HG03571 (cell line): ENCODE measurements around the gene LRP3.
"Not testable (repeated sequence)": the region's sequence is repeated elsewhere in the genome, so short reads cannot be mapped to it uniquely, and the experiment has no call there.

Experiments
- ATAC-seq: cut with Tn5 transposase; IDR thresholded peaks from one replicate; pipeline ENCODE4 v1.9.1; 2021; ENCODE audit not compliant: unreplicated experiment

Gene LRP3

DNA sequence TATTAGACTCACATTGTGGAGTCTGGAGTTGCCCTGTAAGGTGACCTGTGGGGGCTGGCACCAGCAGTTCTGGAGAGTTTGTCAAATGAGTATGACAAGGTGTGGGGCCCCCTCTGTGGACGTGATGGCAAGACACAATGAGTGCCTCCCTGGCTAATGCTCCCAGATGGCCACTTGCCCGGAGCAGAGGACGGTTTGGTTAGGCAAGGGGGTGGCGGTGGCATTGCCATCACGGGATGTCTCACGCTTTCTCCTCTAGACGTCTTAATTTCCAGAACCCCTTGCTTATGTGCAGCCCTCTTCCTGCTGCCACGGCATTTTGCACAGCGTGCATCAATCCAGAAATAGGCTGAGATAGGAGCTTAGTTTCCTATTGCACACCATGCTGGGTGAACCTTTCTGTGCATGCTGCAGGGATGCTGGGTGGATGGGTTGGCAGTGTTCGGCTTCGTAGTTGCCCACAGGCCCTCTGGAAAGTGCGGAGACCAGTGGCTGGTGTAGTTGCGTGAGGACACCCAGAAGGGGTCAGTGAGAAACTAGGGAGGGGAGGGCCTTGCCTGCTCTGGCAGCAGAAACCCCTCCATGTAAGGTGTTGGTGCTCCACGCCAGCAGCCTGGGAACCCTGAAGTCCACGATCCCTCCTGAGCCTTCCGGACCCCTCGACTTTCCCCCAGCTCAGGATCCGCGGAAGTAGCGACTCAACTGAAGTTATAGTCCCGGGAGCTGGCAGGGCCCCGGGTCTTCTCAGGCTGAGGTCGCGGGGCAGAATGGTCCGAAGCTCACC lies 18.1 kb upstream of the LRP3 start:
- ATAC-seq, result no peak

DNA sequence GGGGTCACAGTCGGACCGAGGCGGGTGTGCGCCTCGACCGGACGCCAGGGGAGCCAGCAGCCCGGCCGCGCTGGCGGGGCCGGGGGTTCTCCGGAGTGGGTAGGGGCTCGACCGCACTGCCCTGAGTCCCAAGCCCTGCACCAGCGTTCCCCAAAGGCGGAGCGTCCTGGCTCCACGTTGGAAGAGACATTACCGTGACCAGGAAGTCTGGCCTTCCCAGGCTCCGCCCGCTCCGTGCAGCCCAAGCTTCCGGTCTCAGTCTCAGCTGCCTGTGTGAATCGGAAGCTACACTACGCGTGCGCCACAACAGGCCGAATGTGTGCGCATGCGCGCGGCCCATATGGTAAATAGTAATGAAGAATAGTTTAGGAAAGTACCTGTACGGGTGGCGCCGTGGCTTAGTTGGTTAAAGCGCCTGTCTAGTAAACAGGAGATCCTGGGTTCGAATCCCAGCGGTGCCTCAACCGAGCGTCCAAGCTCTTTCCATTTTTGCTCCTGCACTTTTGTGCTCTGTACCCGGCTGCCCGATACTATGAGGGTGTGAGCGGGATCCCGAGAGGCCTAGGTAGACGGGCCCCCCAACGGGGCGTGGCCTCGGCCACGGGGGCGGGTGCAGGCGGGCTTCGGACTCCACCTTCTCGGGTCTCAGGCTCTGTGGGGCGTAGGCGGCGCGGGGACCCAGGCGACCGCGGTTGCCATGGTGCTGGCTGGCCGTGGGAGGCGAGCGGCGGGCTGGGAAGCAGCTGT lies 17.3 kb upstream of the LRP3 start:
- ATAC-seq, result peak; percentile 78

DNA sequence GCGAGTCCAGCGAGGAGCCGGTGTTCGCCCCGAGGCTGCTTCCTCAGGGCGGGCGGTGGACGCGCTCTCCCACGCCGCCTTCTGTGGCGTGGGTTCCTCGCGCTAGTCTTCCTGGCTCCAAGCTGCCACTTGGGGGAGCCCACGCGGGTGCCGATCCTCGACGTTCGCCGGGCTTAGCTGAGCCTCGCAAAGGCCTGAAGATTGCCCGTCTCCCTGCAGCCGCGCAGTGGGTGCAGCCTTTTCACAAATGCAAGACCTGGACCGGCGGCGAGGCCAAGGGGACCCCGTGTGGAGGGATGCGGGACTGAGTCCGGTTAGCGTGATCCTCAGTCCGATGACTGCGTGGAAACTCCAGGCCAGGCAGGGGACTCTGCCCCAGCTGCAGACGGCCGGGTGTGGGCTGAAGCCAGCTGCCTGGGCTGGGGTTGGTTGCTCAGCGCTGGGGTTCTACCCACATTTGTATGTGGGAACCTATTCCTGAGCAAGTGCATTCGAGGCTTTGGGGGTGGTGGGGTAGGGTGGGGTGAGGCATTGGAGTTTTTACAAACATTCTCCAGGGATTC lies 16.6 kb upstream of the LRP3 start:
- no peak for ATAC-seq

DNA sequence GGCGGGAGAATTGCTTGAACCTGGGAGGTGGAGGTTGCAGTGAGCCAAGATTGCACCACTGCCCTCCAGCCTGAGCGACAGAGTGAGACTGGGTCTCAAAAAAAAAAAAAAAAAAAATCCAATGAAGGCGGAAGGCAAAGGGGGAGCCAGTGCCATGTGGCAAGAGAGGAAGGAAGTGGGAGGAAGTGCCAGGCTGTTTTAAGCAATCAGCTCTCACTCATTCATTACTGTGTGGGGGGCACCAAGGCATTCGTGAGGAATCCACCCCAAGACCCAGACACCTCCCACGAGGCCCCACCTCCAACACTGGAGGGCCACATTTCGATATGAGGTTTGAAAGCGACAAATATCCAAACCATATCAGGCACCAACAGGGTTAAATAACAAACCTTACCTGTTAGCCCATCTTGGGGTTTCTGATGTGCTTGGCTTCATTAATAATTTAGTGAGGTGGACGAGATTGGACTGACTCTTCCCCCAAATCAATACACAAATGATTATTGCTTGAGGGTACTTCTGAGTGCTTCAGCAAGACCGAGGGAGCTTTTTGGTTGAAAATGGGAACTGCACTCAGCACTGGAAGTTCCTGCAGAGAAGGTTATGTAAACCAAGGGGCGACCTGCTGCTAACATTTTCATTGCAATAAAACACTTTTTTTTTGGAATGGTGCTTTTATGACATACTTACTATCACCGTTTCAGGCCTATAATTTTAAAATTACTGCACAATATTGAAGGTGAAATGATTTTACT lies 7.5 kb upstream of the LRP3 start:
- ATAC-seq, result no peak

DNA sequence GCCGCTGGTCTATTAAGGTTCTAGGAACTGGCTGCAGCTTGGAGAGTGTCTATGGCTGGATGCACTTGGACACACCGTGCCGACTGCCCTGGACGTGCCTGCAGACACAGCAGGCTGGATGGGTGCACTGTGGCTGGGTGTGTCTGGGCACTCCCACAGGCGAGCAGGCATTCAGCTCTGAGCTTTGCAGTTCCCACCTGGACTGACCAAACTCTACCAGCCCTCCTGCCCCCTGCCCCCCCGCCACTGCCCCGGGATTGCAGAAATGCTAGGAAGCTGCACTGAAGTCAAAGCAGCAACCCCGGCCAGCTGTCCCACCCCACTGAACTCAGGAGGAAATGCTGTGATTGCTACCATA lies 7.0 kb upstream of the LRP3 start:
- ATAC-seq, result no peak

DNA sequence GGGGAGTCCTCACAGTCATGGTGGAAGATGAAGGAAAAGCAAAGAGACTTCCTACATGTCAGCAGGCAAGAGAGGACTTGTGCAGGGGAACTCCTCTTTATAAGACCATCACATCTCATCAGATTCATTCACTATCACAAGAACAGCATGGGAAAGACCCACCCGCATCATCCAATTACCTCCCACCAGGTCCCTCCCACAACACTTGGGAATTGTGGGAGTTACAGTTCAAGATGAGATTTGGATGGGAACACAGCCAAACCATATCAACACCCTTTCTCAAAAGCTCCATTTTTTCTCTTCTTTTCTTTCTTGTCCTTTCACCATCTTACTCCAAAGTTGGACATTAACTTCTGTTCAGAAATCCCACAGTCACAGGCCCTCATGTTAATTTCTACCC lies 4.7 kb upstream of the LRP3 start:
- ATAC-seq, result no peak

DNA sequence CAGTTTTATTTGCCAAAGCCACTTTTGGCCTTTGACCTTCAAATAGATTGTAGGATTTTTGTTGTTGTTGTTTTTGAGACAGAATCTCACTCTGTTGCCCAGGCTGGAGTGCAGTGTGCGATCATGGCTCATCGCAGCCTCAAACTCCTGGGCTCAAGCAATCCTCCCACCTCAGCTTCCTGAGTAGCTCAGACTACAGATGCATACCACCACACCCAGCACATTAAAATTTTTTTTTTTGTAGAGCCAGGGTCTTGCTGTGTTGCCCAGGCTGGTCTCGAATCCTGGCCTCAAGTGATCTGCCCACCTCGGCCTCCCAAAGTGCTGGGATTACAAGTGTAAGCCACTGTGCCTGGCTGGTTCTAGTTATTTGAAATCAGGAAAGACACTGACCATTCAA lies 3.0 kb upstream of the LRP3 start:
- not testable (repeated sequence) for ATAC-seq

DNA sequence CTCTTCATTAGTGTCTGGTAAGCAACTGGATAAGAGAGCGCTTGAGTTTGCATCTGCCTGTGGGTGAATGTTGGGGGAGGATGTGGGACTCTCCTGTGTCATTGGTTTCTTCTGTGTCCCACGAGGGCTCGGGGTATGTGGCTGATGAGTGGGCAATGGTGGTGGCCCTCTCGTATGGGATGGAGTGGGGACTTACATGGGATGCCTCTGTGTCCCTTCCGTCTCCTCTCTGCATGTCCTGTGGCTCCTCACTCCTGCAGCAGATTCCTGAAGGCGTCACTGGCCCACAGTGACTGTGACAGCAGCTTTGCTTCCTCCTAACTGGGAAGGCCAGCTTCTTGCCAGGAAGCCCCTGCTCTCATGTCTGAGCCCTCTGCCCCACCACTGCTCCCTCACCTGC lies 2.6 kb upstream of the LRP3 start:
- no peak for ATAC-seq

DNA sequence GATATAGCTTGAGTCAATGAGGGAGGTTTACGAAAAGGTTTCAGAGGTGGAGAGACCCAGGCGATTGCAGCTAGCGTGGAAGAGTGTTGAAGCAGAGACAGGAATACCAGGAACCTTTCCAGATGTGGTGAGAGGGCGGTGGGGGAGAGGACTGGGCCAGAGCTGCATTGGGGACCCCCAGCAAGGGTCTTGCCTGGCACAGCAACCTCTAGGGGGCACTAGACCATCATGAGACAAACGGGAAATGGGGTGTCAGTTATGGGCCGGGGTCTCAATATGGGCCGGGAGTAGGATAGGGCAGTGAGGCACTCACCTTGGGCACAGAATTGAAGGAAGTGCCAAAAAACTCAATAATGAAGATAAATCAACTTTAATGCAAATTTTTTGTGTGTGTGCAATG lies 2.1 kb upstream of the LRP3 start:
- ATAC-seq, result no peak

DNA sequence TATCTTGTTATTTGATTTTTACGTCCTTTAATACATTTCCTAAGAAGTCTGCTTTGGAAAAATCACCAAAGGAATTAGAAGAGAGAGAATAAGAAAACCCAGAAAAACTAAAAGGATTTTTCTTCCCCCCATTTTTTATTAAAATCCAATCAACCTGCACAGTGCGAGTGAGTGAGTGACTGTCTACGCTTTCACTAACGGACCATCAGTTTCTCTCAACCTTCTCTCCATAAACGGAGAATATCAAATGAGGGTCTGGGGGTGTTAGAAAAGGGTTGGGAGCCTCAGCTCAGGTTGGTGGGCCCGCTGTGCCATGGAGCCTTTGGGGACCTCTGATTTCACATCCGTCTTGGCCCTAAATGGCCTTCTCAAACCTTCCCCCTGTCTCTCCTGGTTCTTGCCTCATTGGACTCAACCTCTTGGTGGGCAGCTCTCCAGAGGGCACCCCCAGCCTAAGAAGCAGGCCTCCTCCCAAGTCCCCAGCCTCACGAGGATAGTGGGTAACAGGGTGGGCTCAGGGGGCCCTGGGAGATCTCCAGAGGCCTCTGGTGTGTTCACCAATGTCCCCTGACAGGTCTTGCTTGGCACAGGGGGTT lies 763 bp upstream of the LRP3 start:
- no peak for ATAC-seq

DNA sequence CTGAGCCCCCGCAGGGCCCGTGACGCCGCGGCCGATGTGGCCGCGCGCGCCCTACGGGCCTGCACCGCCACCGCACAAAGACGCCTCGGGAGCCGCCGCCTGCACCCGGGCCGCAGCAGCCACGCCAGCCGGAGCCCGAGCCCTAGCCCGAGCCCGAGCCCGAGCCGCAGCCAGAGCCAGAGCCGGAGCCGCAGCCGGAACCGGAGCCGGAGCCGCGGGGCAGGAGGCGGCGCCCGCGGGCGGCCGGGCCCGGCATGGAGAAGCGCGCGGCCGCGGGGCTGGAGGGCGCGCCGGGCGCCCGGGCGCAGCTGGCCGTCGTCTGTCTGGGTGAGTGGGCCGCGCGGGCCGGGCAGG lies 379 bp downstream of the LRP3 start:
- ATAC-seq, result no peak

DNA sequence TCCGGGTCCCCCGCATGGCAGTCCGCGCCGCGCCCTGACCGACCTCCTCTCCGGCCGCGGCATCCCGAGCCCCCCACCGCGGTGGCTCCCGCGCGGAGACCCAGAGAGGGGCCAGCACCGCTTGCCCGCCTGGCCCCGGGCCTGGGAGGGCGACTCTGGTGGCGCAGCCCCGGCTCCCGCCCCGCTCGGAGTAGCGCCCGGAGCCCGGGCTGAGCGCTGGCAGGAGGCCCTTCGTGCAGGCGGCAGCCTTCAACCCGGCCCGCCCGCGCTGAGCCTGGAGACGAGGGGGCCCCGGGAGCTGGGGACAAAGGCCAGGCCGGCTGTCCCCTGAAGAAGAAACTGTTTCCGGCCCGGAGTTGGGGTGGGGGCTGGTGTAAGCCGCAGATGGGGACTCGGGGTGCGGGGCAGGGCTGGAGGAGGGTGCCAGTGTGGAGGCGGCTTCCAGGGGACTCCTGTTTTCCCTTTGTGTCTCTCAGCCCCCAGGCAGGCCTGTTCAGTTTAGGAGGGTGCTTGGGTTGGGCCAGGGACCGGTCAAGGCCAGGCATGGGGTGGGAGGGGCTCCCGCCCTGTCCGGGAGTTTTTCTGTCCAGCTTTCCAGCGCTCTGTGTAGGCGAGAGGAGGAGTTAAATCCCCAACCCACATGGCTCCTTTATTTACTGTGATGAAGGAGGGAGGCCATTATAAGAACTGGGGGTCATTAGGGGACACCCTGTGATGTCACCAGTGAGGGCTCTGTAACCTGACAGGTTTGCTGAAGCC lies 935 bp downstream of the LRP3 start:
- no peak for ATAC-seq

DNA sequence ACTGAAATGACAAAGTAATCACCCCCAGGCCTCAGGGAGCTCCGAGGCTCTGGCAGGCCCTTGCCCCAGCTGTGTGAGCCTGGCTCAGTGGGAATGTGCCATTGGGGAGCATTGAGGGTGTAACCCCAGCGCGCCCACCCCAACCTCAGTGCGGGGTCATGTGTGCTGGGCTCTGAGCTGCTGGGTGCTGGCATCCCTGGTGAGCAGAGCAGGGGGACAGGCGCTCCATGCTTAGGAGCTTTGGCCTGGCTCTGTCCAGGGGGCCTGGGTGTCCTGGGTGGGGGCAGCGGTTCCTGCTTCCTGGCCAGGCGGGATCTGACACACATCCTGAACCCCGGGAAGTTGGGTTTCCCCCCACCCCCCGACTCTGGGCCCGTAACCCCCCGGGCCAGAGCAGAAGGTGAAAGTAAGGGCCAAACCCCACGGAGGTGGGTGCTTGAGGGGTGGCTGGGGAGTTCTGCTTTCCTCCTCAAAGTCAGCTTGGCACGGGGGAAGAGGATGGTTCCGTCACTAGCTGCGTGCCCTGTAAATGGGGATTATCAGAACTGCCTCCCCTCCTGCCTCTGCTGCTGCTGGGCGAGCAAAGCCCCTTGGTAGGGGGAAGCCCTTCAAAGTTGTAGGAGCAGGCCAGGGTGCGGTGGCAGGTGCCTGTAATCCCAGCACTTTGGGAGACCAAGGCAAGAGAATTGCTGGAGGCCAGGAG lies 1.7 kb downstream of the LRP3 start:
- no peak for ATAC-seq

DNA sequence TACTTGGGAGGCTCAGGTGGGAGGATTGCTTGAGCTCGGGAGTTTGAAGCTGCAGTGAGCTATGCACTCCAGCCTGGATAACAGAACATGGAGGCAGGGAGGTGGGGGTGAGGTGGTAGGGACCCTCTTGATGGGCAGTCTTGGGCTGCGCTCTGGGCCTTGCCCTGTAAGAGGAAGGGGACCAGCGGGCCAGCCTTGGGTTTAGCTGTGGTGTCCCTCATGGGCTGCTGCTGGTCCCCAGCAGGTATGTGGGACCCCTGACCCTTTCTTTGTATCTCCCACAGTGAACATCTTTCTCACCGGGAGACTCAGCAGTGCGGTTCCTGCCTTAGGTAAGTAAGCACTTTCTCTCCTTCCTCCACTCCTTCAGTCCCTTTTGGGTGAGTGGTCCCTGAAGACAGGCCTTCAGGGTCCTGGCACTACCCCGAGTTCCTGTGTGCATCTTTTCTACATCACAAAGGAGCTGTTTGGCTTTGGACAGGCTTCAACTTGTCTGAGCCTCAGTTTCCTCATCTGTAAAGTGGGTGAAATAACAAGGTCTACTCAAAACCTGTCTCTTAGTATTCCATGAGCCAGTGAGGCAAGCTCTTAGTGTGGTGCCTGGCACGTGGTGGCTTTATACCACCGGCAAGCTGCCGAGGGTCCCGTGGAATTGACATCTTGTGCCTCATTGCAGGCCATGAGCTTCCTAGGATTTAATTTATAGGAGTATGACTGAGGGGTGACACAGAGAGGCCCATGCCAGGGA lies 2.5 kb downstream of the LRP3 start:
- ATAC-seq, result no peak

DNA sequence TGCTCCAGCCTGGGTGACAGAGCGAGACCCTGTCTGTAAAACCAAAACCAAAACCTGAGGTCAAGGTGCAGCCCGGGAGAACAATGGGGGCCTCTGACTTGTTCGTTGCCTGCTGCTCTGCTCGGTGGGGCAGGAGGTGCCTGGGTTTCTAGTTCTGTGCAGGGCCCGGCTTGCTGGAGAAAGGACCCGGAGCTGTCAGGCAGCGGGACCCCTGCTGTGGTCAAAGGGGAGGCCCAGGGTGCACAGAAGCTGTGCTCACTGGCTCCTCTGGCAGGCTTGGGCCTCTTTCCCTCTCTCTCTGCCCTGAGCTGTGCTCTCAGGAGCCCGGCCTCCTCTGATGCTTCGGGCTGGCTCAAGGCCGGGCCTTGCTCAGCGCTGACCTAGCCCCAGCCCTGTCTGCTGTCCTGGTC lies 3.5 kb downstream of the LRP3 start:
- no peak for ATAC-seq

DNA sequence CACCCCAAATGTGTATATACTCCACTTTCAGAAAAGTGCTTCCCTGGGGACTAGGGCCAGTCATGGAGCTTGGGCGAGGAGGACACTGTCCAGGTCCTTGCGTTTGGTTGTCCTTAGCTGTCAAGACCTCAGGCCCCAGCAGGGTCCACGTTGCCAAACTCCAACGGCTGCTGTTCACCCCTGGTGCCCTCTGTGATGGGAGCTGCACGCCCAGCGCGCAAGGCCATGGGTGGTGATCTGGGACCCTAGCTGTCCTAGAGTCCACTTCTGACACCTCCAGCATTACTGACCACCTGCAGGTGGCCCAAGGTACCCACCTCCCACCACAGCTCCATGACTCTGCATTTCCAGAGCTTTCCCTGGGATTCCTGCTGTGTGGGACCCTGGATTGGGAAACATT lies 4.0 kb downstream of the LRP3 start:
- ATAC-seq, result no peak

DNA sequence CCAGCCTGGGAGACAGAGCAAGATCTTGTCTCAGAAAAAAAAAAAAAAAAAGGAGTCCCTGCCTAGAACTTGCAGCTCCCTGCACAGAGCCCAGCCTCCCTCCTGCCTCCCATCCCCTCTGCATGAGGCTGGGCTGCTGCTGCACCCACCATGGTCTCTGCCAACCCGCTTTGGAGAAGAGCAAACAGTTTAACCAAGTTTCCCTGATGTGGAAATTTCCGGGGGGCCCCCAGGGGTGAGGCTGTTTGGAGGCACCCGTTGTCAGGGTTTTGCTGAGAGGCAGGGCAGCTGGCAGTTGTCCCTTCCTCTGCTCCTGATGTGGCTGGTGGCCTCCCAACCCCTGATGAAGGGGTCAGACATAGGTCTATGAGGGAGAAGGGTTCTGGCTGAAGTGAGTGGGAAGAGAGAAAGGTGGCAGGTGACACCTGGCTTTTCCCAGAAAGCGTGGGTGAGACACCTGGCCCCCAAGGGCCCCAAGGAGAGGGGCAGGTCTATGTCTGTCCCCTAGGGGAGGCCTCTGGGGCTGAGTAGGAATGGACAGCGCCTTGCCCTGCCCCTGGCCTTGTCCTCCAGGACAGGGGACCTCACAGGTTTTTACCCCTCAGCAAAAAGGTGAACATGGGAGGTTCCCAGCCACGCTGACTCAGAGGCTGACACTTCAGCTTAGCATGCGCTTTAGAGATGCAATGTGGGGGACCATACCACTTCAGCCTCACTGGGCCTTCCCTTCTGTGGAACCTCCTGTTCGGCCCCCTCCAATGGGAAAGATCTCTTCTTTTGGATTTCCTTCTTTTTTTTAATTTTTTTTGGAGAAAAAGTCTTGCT lies 5.5 kb downstream of the LRP3 start:
- ATAC-seq, result no peak

DNA sequence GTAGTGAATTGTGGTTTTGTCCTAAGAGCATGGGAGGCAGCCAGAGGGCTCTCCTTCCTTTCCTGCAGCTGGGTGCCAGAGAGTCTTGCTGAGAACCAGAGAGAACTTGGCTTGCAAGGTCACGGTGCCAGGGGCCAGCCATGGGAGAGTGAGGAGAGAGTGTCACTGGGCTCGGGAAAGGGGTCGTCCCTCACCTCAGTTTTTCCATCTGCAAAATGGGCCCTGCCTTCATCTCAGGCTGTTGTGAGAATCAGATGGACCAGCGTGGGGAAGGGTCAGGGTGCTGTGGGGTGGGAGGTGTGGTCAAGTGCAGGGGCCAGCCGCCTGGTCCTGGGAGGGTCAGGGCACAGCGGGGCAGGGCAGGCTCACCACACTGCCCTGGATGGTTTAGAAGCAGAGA lies 7.3 kb downstream of the LRP3 start:
- no peak for ATAC-seq
